Panc1 (cell line): ENCODE data around the gene TMEM130. TPM values are rescaled to one million over a fixed set of nuclear protein-coding genes. Genes with fewer than 3 reads are reported as not detected.

ENCODE experiments used
- ATAC-seq: fragments of 200-7000 bp; cut with Tn5 transposase; 2 replicates; pipeline ENCODE4 v1.9.1; 2020; ENCODE audit warnings: mild to moderate bottlenecking, moderate library complexity
- BruUV-seq: library from RNA; stranded (reverse); fragments of 400-500 nt; replicated peaks from 2 replicates; lab custom pipeline; 2021; lab: Mats Ljungman, UMichigan
- CTCF ChIA-PET: fragments of 300-600 bp; sonication (Branson Sonifier 250); formaldehyde crosslinking; loops from one replicate; lab custom pipeline; 2022; ENCODE audit warnings: antibody characterized with exemption; lab: Charles Lee
- POLR2A ChIA-PET: fragments of 300-600 bp; sonication (Branson Sonifier 250); formaldehyde crosslinking; loops from one replicate; lab custom pipeline; 2022; ENCODE audit warnings: antibody characterized with exemption; lab: Charles Lee
- DNase-seq: peaks from one replicate; pipeline ENCODE4 v3.0.0-alpha.2; 2010; ENCODE audit warnings: low read depth, low spot score
- H3K27ac ChIP-seq: 2 replicates; pipeline ENCODE4 v1.5.1; 2011; ENCODE audit warnings: mild to moderate bottlenecking, low read length, inconsistent platforms
- H3K27me3 ChIP-seq: fragments of 200-500 bp; sonication (Bioruptor generic); 2 replicates; pipeline ENCODE4 v1.6.0; 2014; ENCODE audit warnings: low read length, inconsistent platforms; ENCODE audit not compliant: control insufficient read depth, insufficient read depth
- H3K36me3 ChIP-seq: fragments of 200-500 bp; sonication (Bioruptor generic); 2 replicates; pipeline ENCODE4 v1.5.1; 2014; ENCODE audit warnings: inconsistent platforms, mild to moderate bottlenecking, low read length, moderate library complexity; ENCODE audit not compliant: control insufficient read depth, insufficient read depth
- H3K4me1 ChIP-seq: 2 replicates; pipeline ENCODE4 v1.5.1; 2011; ENCODE audit warnings: inconsistent platforms, mild to moderate bottlenecking, low read length, moderate library complexity; ENCODE audit not compliant: control insufficient read depth, insufficient read depth
- H3K4me3 ChIP-seq, 2 experiments: 2 replicates each; pipeline ENCODE4 v1.5.1; 2011 to 2012; ENCODE audit warnings: low read depth in 2 of 2, low read length in 2 of 2, mild to moderate bottlenecking in 2 of 2, inconsistent platforms in 1 of 2, moderate library complexity in 1 of 2
- H3K9me3 ChIP-seq: fragments of 200-500 bp; sonication (Bioruptor generic); 2 replicates; pipeline ENCODE4 v1.5.1; 2014; ENCODE audit warnings: low read depth, mild to moderate bottlenecking, inconsistent platforms, low read length, moderate library complexity; ENCODE audit not compliant: control insufficient read depth, insufficient read depth
- CTCF ChIP-seq: fragments of 450-650 bp; IDR thresholded peaks from 2 replicates; pipeline ENCODE4 v1.5.1; 2017; ENCODE audit warnings: mild to moderate bottlenecking
- POLR2AphosphoS5 ChIP-seq: IDR thresholded peaks from 2 replicates; pipeline ENCODE4 v1.6.1; 2012; ENCODE audit warnings: mild to moderate bottlenecking, low read depth, low read length, moderate library complexity
- REST ChIP-seq, 2 experiments: IDR thresholded peaks; 2 replicates each; pipeline ENCODE4 v1.6.1; 2011 to 2012; ENCODE audit warnings: low read depth in 2 of 2, control low read depth in 1 of 2, low read length in 1 of 2, mild to moderate bottlenecking in 1 of 2, moderate library complexity in 1 of 2; ENCODE audit not compliant: insufficient read depth in 1 of 2
- SIN3A ChIP-seq: IDR thresholded peaks from 2 replicates; pipeline ENCODE4 v1.6.1; 2012; ENCODE audit warnings: low read depth, mild to moderate bottlenecking, low read length, moderate library complexity, borderline replicate concordance; ENCODE audit not compliant: insufficient read depth
- TCF7L2 ChIP-seq: IDR thresholded peaks from 2 replicates; pipeline ENCODE4 v1.6.1; 2011; ENCODE audit warnings: mild to moderate bottlenecking, low read depth, low read length, inconsistent platforms
- in situ Hi-C: cut with HindIII; loops from 2 replicates; pipeline ENCODE4 v1.10.0; 2016; ENCODE audit warnings: low sequenced_read_pairs, low pct_unique_long_range_greater_than_20kb
- intact Hi-C: fragments of 100-400 bp; cut with micrococcal nuclease; formaldehyde crosslinking; loops from one replicate; pipeline ENCODE4 v1.10.0; 2022; ENCODE audit not compliant: unreplicated experiment
- total RNA-seq: library from RNA; stranded (reverse); gene quantifications from one replicate; pipeline ENCODE4 v1.2.1, GENCODE V29; 2021; ENCODE audit not compliant: unreplicated experiment

TMEM130 gene
- total RNA-seq, 1 experiment from 2014 or later = 0.41 TPM

GRCh38 chr7:98830972-98831548 lies 38.8 kb downstream of the TMEM130 start:
- CTCF ChIA-PET = interaction anchor here (0.6 to 1.1 kb wide), 4 partner anchors 20 to 577 kb away, joined by 3 to 5 read pairs (median 4); no protein-coding TSS in a partner anchor
- H3K36me3 ChIP-seq = no peaks in the 10 kb centered on the region
- DNase-seq (no peak), ATAC-seq (no peak)
- in situ Hi-C loops (no loop called here), intact Hi-C loops (no loop called here)
- no peaks in the 10 kb centered on the region for H3K27me3 ChIP-seq
- no peak overlapping the region for H3K27ac ChIP-seq
- no peak overlapping the region for H3K4me3 ChIP-seq
- H3K9me3 ChIP-seq = no peaks in the 10 kb centered on the region
- no peak for TF ChIP-seq SIN3A
- TF ChIP-seq TCF7L2 = no peak
- TF ChIP-seq REST (IDR thresholded peaks at IDR 0.05; ENCODE audit: insufficient read depth in 1 of 2, low read depth in 2 of 2, low read length in 1 of 2) = no peak
- no peak for TF ChIP-seq CTCF
- TF ChIP-seq POLR2AphosphoS5 = no peak
- BruUV-seq = no TSS peak
- POLR2A ChIA-PET = no interaction called here
- H3K4me1 ChIP-seq = no peaks in the 10 kb centered on the region

GRCh38 chr7:98828368-98828767 lies 41.4 kb downstream of the TMEM130 start:
- no peaks in the 10 kb centered on the region for H3K27me3 ChIP-seq
- no peak for ATAC-seq
- DNase-seq = no peak
- no peaks in the 10 kb centered on the region for H3K4me1 ChIP-seq
- TF ChIP-seq SIN3A = no peak
- no peak overlapping the region for H3K27ac ChIP-seq
- BruUV-seq = no TSS peak
- ChIA-PET CTCF (no interaction called here), POLR2A (interaction anchor here (0.6 kb wide), 1 partner anchor 407 kb away, joined by 15 read pairs; no protein-coding TSS in a partner anchor)
- H3K4me3 ChIP-seq = no peak overlapping the region
- no peaks in the 10 kb centered on the region for H3K9me3 ChIP-seq
- H3K36me3 ChIP-seq = no peaks in the 10 kb centered on the region
- intact Hi-C loops (loop anchor here (10.0 kb wide), 1 partner anchor 64 kb away; no protein-coding TSS in a partner anchor), in situ Hi-C loops (no loop called here)

DNA sequence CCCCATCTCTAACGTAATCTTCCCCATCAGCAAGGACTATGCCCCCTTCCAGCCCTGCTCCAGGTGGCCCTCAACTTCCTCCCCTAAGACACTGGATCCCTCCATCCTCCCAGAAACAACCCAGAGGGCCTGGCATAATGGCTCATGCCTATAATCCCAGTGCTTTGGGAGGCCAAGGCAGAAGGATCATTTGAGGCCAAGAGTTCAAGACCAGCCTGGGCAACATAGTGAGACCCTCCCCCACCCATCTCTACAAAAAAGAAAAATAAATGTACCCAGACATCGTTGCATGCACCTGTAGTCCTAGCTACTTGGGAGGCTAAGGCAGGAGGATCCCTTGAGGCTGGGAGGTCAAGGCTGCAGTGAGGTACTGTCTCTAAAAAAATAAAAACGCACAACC lies 42.6 kb downstream of the TMEM130 start:
- Histone ChIP-seq H3K27me3 (no peaks in the 10 kb centered on the region), H3K27ac (no peak overlapping the region), H3K4me1 (peaks cover 3% of the 10 kb centered on the region; the same call in 1 of the 2 replicates), H3K9me3 (no peaks in the 10 kb centered on the region), H3K36me3 (no peaks in the 10 kb centered on the region), H3K4me3 (no peak overlapping the region)
- in situ Hi-C loops (no loop called here), intact Hi-C loops (loop anchor here (10.0 kb wide), 1 partner anchor 62 kb away; no protein-coding TSS in a partner anchor)
- DNase-seq = no peak
- ChIA-PET POLR2A (no interaction called here), CTCF (interaction anchor here (0.6 kb wide), 1 partner anchor 15 kb away, joined by 3 read pairs; no protein-coding TSS in a partner anchor)
- TF ChIP-seq CTCF (no peak), SIN3A (no peak), POLR2AphosphoS5 (no peak), REST (IDR thresholded peaks at IDR 0.05; ENCODE audit: insufficient read depth in 1 of 2, low read depth in 2 of 2, low read length in 1 of 2) (no peak), TCF7L2 (no peak)
- BruUV-seq = no TSS peak
- ATAC-seq = no peak
